Ectodermal cell (in vitro differentiated cells): ENCODE data around the gene RAG1. TPM values are rescaled to one million over a fixed set of nuclear protein-coding genes. Genes with fewer than 3 reads are reported as not detected.
"Not testable (repeated sequence)": the region's sequence is repeated elsewhere in the genome, so short reads cannot be mapped to it uniquely, and the experiment has no call there.

Source experiments
- H3K27ac ChIP-seq: 2 replicates; pipeline ENCODE4 v1.7.0; 2013; ENCODE audit warnings: mild to moderate bottlenecking, low read depth, low read length; ENCODE audit not compliant: insufficient read depth, poor library complexity, severe bottlenecking
- H3K27me3 ChIP-seq: 2 replicates; pipeline ENCODE4 v1.7.0; 2013; ENCODE audit warnings: mild to moderate bottlenecking, low read length; ENCODE audit not compliant: insufficient read depth, control insufficient read depth, poor library complexity, severe bottlenecking
- H3K36me3 ChIP-seq: one replicate; pipeline ENCODE4 v1.7.0; 2013; ENCODE audit warnings: low read length; ENCODE audit not compliant: control insufficient read depth, insufficient read depth
- H3K4me1 ChIP-seq: one replicate; pipeline ENCODE4 v1.7.0; 2013; ENCODE audit warnings: low read length; ENCODE audit not compliant: control insufficient read depth, insufficient read depth
- H3K4me3 ChIP-seq: 2 replicates; pipeline ENCODE4 v1.7.0; 2013; ENCODE audit warnings: low read depth, low read length, control low read depth; ENCODE audit not compliant: insufficient read depth
- H3K9me3 ChIP-seq: 2 replicates; pipeline ENCODE4 v1.7.0; 2013; ENCODE audit warnings: mild to moderate bottlenecking, low read length, moderate library complexity; ENCODE audit not compliant: control insufficient read depth
- WGBS, 2 experiments: methylation state at CpG; one replicate each; pipeline ENCODE4 v1.1.7; 2013; ENCODE audit warnings: missing lambda C conversion rate in 2 of 2; 5-methylcytosine and 5-hydroxymethylcytosine counted together
- polyA plus RNA-seq, 4 experiments: library from polyadenylated mRNA; stranded (reverse); fragments of 50-300 nt; gene quantifications; one replicate each; pipeline ENCODE4 v1.2.3, GENCODE V29; 2013

RAG1 gene
- 0.67 TPM for polyA plus RNA-seq (2013, experiment 1 of 4)
- polyA plus RNA-seq (2013, experiment 2 of 4), result 0.96 TPM
- polyA plus RNA-seq (2013, experiment 3 of 4), result 0.48 TPM
- 0.53 TPM for polyA plus RNA-seq (2013, experiment 4 of 4)

- H3K27me3 ChIP-seq, result peaks cover 6% of the 10 kb centered on the region
Observed at GRCh38 chr11:36567694-36568093, at the start of gene RAG1. RAG1 (plus strand) TSS chr11:36568007; CDS start chr11:36573305, 5,298 bp downstream.

DNA sequence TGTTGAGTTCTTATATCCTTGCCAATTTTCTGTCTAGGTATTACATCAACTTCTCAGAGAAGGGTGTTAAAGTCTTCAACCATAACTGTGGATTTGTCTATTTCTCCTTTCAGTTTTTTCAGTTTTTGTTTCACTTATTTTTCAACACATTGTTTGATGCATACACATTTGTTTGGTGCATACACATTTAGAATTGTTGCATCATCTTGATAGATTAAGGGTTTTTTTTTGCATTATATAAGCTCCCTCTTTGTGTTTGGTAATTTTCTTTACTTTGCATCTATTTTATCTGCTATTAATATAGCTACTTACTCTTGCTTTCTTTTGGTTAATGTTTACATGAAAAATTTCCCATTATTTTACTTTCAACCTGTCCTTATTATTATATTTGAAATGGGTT, 37.0 kb upstream of the RAG1 start:
- Histone ChIP-seq H3K4me3 (no peak overlapping the region), H3K9me3 (no peaks in the 10 kb centered on the region), H3K27ac (no peak overlapping the region), H3K4me1 (no peaks in the 10 kb centered on the region), H3K27me3 (no peaks in the 10 kb centered on the region), H3K36me3 (no peaks in the 10 kb centered on the region)

More at GRCh38 chr11:36567694-36568093, at the start of gene RAG1:
- 94 to 100% methylated on average over 1 of the region's 1 CpG for WGBS, 2 experiments
- Histone ChIP-seq H3K36me3 (no peaks in the 10 kb centered on the region), H3K9me3 (no peaks in the 10 kb centered on the region), H3K4me3 (no peak within 1 kb of the TSS), H3K27ac (no peak within 1 kb of the TSS), H3K4me1 (no peaks in the 10 kb centered on the region)

- Histone ChIP-seq H3K9me3 (no peaks in the 10 kb centered on the region), H3K27ac (no peak overlapping the region), H3K36me3 (no peaks in the 10 kb centered on the region), H3K4me3 (no peak overlapping the region), H3K27me3 (no peaks in the 10 kb centered on the region), H3K4me1 (no peaks in the 10 kb centered on the region)
- WGBS, 2 experiments, result 74% methylated on average over 8 of the region's 8 CpGs
Observed at GRCh38 chr11:36532941-36533601, 34.7 kb upstream of the RAG1 start.

DNA sequence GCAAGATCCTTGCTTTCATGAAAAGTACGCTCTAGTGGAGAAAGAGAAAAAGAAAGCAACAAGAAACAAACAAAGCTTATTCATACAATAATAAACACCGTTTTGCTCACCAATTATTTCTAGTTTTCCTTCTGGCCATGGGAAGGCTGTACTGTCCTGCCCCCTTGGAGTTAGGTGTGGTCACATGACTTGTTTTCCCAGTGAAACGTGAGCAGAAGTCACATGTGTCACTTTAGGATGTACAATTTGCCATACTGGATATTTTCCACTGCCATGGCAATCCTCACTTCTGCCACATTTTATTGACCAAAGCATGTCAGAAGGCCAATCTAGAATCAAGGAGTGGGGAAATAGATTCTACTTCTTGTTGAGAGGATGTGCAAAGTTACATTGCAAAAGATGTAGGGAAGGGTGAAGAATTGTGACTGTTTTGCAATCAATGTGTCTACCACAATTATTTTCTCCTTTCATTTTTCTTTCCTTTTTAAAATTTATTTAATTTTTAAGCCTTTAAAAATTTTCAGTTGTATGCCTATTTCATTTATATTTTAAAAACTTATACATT, 33.4 kb upstream of the RAG1 start:
- 81 to 89% methylated on average over 3 of the region's 3 CpGs for WGBS, 2 experiments
- H3K9me3 ChIP-seq, result no peaks in the 10 kb centered on the region
- no peaks in the 10 kb centered on the region for H3K4me1 ChIP-seq
- no peaks in the 10 kb centered on the region for H3K27me3 ChIP-seq
- H3K36me3 ChIP-seq, result no peaks in the 10 kb centered on the region
- H3K4me3 ChIP-seq, result no peak overlapping the region
- H3K27ac ChIP-seq, result no peak overlapping the region

DNA sequence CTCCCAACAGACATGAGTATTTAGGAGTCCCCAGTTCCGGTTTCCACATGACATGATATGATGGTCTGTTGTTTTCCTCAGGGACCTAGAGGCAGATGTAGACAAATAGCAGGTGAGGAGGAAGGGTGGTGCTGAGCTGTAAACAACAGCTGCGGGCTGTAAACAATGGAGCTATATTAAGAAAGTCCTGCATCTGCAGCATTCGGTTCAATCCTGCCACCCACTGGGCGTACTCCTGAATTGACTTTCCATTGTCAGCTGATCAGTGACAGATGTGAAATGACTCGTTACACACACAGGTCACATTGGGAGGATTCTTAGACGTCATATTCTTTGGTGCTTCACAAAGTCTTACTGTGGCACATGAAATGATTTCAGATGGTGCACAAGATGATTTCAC, 26.8 kb upstream of the RAG1 start:
- Histone ChIP-seq H3K36me3 (no peaks in the 10 kb centered on the region), H3K4me1 (no peaks in the 10 kb centered on the region), H3K27ac (no peak overlapping the region), H3K9me3 (no peaks in the 10 kb centered on the region), H3K27me3 (no peaks in the 10 kb centered on the region), H3K4me3 (no peak overlapping the region)
- 55 to 57% methylated on average over 6 of the region's 6 CpGs for WGBS, 2 experiments

DNA sequence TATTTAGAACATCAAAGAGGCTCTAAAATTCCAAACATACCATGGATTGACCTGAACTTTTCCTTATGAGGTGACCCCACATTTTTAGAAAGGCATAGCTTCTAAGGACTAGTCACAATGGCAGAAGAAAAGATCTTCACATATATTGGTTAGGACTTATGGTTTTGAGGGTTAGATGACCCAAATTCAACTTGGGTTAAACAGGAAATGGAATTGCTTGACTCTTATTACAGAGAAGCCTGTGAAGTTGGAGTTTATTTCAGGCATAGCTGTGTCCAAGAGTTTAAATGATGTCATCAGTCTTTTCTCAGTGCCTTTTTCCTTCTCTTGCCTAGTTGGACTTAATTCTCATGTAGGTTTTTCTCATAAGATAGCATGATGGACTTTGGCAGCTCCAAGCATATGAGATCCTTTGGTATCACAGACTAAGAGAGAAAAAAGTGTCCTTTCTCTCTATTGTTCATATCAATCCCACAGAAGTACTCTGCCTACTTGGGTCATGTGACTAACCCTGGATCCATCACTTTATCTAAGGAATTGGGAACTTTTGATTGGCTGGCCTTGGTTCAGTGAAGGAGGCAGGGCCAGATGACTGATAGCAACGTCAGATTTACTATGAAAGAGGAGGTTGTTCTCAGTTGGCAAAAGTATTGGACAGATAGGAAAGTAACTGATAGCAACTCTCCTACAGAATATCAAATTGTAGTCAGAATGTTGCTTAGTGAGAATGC, 17.3 kb upstream of the RAG1 start:
- H3K36me3 ChIP-seq, result no peaks in the 10 kb centered on the region
- no peaks in the 10 kb centered on the region for H3K27me3 ChIP-seq
- H3K27ac ChIP-seq, result no peak overlapping the region
- H3K4me3 ChIP-seq, result no peak overlapping the region
- WGBS, 2 experiments, result 85 to 100% methylated on average over 1 of the region's 1 CpG
- peaks cover 2% of the 10 kb centered on the region for H3K9me3 ChIP-seq
- no peaks in the 10 kb centered on the region for H3K4me1 ChIP-seq

DNA sequence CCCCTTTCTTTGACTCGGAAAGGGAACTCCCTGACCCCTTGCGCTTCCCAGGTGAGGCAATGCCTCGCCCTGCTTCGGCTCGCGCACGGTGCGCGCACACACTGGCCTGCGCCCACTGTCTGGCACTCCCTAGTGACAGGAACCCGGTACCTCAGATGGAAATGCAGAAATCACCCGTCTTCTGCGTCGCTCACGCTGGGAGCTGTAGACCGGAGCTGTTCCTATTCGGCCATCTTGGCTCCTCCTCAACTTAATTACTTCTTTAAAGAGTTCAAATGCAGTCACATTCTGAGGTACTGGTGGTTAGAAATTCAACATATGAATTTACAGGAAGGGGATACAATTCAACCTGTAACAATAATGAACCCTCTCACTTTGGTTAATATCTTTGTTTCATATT, 10.4 kb upstream of the RAG1 start:
- not testable (repeated sequence) for H3K27me3 ChIP-seq, H3K27ac ChIP-seq, H3K4me1 ChIP-seq, H3K4me3 ChIP-seq, H3K9me3 ChIP-seq, H3K36me3 ChIP-seq
- WGBS, 2 experiments, result 93 to 98% methylated on average over 17 of the region's 17 CpGs

GRCh38 chr11:36557991-36558390, 9.8 kb upstream of the RAG1 start:
- Histone ChIP-seq H3K4me1 (no peaks in the 10 kb centered on the region), H3K27ac (no peak overlapping the region), H3K36me3 (no peaks in the 10 kb centered on the region), H3K9me3 (no peaks in the 10 kb centered on the region), H3K27me3 (no peaks in the 10 kb centered on the region), H3K4me3 (no peak overlapping the region)

DNA sequence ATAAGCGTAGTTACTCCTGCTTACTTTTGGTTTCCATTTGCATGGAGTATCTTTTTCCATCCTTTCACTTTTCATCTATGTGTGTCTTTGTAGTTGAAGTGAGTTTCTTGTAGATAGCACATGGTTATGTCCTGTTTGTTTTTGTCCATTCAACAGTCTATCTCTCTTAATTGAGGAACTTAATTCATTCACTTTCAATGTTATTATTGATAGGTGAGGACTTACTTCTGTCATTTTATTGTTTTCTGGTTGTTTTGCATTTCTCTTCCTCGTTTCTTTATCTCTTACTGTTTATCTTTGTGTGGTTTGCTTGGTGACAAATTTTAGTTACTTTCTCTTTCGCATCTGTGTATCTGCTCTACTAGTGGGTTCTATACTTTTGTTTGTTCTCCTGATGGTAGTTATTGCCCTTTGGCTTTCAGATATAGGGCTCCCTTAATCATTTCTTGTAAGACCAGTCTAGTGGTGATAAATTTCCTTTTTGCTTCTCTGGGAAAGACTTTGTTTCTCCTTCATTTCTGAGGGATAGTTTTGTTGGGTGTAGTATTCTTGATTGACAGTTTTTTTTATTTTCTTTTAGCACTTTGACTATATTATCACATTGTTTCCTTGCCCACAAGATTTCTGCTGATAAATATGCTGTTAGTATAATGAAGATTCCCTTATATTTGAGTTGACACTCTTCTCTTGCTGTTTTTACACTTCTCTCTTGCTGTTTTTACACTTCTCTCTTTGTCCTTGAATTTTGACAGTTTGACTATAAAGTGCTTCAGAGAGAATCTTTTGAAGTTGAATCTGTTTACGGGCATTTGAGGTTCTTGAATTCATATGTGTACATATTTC, 9.0 kb upstream of the RAG1 start:
- H3K9me3 ChIP-seq, result no peaks in the 10 kb centered on the region
- H3K27ac ChIP-seq, result no peak overlapping the region
- H3K36me3 ChIP-seq, result no peaks in the 10 kb centered on the region
- no peaks in the 10 kb centered on the region for H3K27me3 ChIP-seq
- 72 to 91% methylated on average over 2 to 3 of the region's 4 CpGs for WGBS, 2 experiments
- no peaks in the 10 kb centered on the region for H3K4me1 ChIP-seq
- no peak overlapping the region for H3K4me3 ChIP-seq
